Caco-2 (cell line): ENCODE results near the gene TNFSF9. TPM values are rescaled to one million over a fixed set of nuclear protein-coding genes. Genes with fewer than 3 reads are reported as not detected.
A peak's percentile ranks its signal among the peaks of the same experiment; 100 is the strongest.

Experiments
- BruUV-seq: library from RNA; stranded (reverse); fragments of 400-500 nt; replicated peaks from 2 replicates; lab custom pipeline; 2021; lab: Mats Ljungman, UMichigan
- CTCF ChIA-PET: fragments of 300-600 bp; sonication (Branson Sonifier 250); formaldehyde crosslinking; loops from one replicate; lab custom pipeline; 2022; ENCODE audit warnings: antibody characterized with exemption; lab: Charles Lee
- POLR2A ChIA-PET: fragments of 300-600 bp; sonication (Branson Sonifier 250); formaldehyde crosslinking; loops from one replicate; lab custom pipeline; 2022; ENCODE audit warnings: antibody characterized with exemption; lab: Charles Lee
- DNase-seq, 2 experiments: peaks; one replicate each; pipeline versions ENCODE4 v3.0.0 to v3.0.0-alpha.2; 2020 to 2022
- H3K27me3 ChIP-seq: replicated peaks from 2 replicates; pipeline ENCODE4 v1.6.0; 2011; ENCODE audit warnings: low read length; ENCODE audit not compliant: control insufficient read depth, insufficient read depth
- H3K36me3 ChIP-seq: 2 replicates; pipeline ENCODE4 v1.5.1; 2011; ENCODE audit warnings: low read length; ENCODE audit not compliant: control insufficient read depth, insufficient read depth
- H3K4me1 ChIP-seq: fragments of 250-450 bp; sonication (Bioruptor Pico); 2 replicates; pipeline ENCODE4 v1.5.1; 2020; ENCODE audit warnings: mild to moderate bottlenecking
- H3K4me3 ChIP-seq: 2 replicates; pipeline ENCODE4 v1.5.1; 2011; ENCODE audit warnings: low read depth, mild to moderate bottlenecking, control low read depth, low read length
- H3K9me3 ChIP-seq: fragments of 250-450 bp; sonication (Bioruptor Pico); 2 replicates; pipeline ENCODE4 v1.5.1; 2020; ENCODE audit warnings: mild to moderate bottlenecking, moderate library complexity
- H3K27ac Mint-ChIP-seq: one replicate; pipeline ENCODE4 v1.8.0; 2022; ENCODE audit warnings: mixed read lengths; ENCODE audit not compliant: unreplicated experiment
- H3K27me3 Mint-ChIP-seq: one replicate; pipeline ENCODE4 v1.8.0; 2022; ENCODE audit warnings: mixed read lengths; ENCODE audit not compliant: insufficient read depth, unreplicated experiment
- H3K36me3 Mint-ChIP-seq: one replicate; pipeline ENCODE4 v1.8.0; 2022; ENCODE audit warnings: mild to moderate bottlenecking, mixed read lengths; ENCODE audit not compliant: insufficient read depth, unreplicated experiment
- H3K4me1 Mint-ChIP-seq: one replicate; pipeline ENCODE4 v1.8.0; 2022; ENCODE audit warnings: low read depth, mixed read lengths; ENCODE audit not compliant: unreplicated experiment
- H3K4me3 Mint-ChIP-seq: one replicate; pipeline ENCODE4 v1.8.0; 2022; ENCODE audit warnings: mild to moderate bottlenecking, moderate library complexity, mixed read lengths; ENCODE audit not compliant: unreplicated experiment
- H3K9me3 Mint-ChIP-seq: one replicate; pipeline ENCODE4 v1.8.0; 2022; ENCODE audit warnings: mixed read lengths; ENCODE audit not compliant: unreplicated experiment
- intact Hi-C: fragments of 100-400 bp; cut with micrococcal nuclease; formaldehyde crosslinking; loops from one replicate; pipeline ENCODE4 v1.10.0; 2022; ENCODE audit not compliant: unreplicated experiment
- total RNA-seq: library from RNA; stranded (reverse); gene quantifications from 2 replicates; pipeline ENCODE4 v1.2.3, GENCODE V29; 2022
- TF ChIP-seq, protein P1 (sequence below), 2 experiments: fragments of 200-600 bp in 1 of 2; IDR thresholded peaks; 1 replicate in 1 of 2; 2 replicates in 1 of 2; pipeline versions ENCODE4 v1.5.1 to v1.8.0; 2011 to 2022; ENCODE audit warnings: antibody characterized with exemption in 1 of 2, control low read depth in 1 of 2, inconsistent platforms in 1 of 2, low read depth in 1 of 2, low read length in 1 of 2, mild to moderate bottlenecking in 1 of 2, moderate library complexity in 1 of 2; ENCODE audit not compliant: insufficient read depth in 1 of 2, severe bottlenecking in 1 of 2, unreplicated experiment in 1 of 2

Gene TNFSF9
- total RNA-seq, 1 experiment from 2014 or later, result 0.77 TPM

DNA sequence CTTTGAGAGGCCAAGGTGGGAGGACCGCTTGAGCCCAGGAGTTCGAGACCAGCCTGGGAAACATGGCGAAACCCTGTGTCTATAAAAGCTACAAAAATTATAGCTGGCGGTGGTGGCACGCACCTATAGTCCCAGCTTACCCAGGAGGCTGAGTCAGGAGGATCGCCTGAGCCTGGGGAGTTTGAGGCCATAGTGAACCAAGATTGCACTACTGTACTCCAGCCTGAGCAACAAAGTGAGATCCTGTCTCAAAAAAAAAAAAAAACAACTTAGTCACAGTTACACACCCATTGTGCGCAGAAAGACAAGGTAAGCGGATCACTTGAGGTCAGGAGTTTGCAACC lies 48.5 kb upstream of the TNFSF9 start:
- H3K9me3 ChIP-seq, result no peaks in the 10 kb centered on the region
- Mint-ChIP-seq H3K36me3 (peaks cover 6% of the 10 kb centered on the region), H3K4me3 (no peak overlapping the region), H3K27me3 (no peaks in the 10 kb centered on the region), H3K9me3 (no peaks in the 10 kb centered on the region), H3K27ac (no peak overlapping the region), H3K4me1 (no peaks in the 10 kb centered on the region)
- TF ChIP-seq, protein P1, sequence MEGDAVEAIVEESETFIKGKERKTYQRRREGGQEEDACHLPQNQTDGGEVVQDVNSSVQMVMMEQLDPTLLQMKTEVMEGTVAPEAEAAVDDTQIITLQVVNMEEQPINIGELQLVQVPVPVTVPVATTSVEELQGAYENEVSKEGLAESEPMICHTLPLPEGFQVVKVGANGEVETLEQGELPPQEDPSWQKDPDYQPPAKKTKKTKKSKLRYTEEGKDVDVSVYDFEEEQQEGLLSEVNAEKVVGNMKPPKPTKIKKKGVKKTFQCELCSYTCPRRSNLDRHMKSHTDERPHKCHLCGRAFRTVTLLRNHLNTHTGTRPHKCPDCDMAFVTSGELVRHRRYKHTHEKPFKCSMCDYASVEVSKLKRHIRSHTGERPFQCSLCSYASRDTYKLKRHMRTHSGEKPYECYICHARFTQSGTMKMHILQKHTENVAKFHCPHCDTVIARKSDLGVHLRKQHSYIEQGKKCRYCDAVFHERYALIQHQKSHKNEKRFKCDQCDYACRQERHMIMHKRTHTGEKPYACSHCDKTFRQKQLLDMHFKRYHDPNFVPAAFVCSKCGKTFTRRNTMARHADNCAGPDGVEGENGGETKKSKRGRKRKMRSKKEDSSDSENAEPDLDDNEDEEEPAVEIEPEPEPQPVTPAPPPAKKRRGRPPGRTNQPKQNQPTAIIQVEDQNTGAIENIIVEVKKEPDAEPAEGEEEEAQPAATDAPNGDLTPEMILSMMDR (IDR thresholded peaks at IDR 0.05; ENCODE audit: insufficient read depth in 1 of 2, low read depth in 1 of 2, low read length in 1 of 2, severe bottlenecking in 1 of 2, unreplicated experiment in 1 of 2), result no peak
- intact Hi-C loops, result no loop called here
- H3K4me1 ChIP-seq, result no peaks in the 10 kb centered on the region
- ChIA-PET POLR2A (no interaction called here), CTCF (interaction anchor here (0.7 kb wide), 1 partner anchor 57 kb away, joined by 6 read pairs; no protein-coding TSS in a partner anchor)
- no peak overlapping the region for H3K4me3 ChIP-seq
- no peak for DNase-seq
- no peaks in the 10 kb centered on the region for H3K27me3 ChIP-seq
- no peaks in the 10 kb centered on the region for H3K36me3 ChIP-seq
- no TSS peak for BruUV-seq

GRCh38 chr19:6483235-6483634 lies 47.6 kb upstream of the TNFSF9 start:
- Histone ChIP-seq H3K27me3 (no peaks in the 10 kb centered on the region), H3K9me3 (no peaks in the 10 kb centered on the region), H3K36me3 (no peaks in the 10 kb centered on the region), H3K4me1 (no peaks in the 10 kb centered on the region), H3K4me3 (no peak overlapping the region)
- H3K4me1 Mint-ChIP-seq, result no peaks in the 10 kb centered on the region
- DNase-seq, result no peak
- intact Hi-C loops, result no loop called here
- no peak overlapping the region for H3K4me3 Mint-ChIP-seq
- TF ChIP-seq, protein P1 (IDR thresholded peaks at IDR 0.05; ENCODE audit: insufficient read depth in 1 of 2, low read depth in 1 of 2, low read length in 1 of 2, severe bottlenecking in 1 of 2, unreplicated experiment in 1 of 2), result no peak
- H3K9me3 Mint-ChIP-seq, result no peaks in the 10 kb centered on the region
- H3K36me3 Mint-ChIP-seq, result peaks cover 6% of the 10 kb centered on the region
- CTCF ChIA-PET, result no interaction called here
- POLR2A ChIA-PET, result no interaction called here
- H3K27ac Mint-ChIP-seq, result peak overlapping the region; percentile 53
- BruUV-seq, result no TSS peak
- H3K27me3 Mint-ChIP-seq, result no peaks in the 10 kb centered on the region

- ChIA-PET CTCF (no interaction called here), POLR2A (interaction anchor here (0.7 kb wide), 1 partner anchor 615 kb away, joined by 4 read pairs; no protein-coding TSS in a partner anchor)
- no TSS peak for BruUV-seq
- intact Hi-C loops, result no loop called here
- DNase-seq, result no peak
- Histone ChIP-seq H3K36me3 (no peaks in the 10 kb centered on the region), H3K27me3 (no peaks in the 10 kb centered on the region), H3K9me3 (no peaks in the 10 kb centered on the region), H3K4me1 (no peaks in the 10 kb centered on the region), H3K4me3 (no peak overlapping the region)
- no peak overlapping the region for H3K4me3 Mint-ChIP-seq
- peaks cover 6% of the 10 kb centered on the region for H3K36me3 Mint-ChIP-seq
- no peak overlapping the region for H3K27ac Mint-ChIP-seq
- TF ChIP-seq, protein P1 (IDR thresholded peaks at IDR 0.05; ENCODE audit: insufficient read depth in 1 of 2, low read depth in 1 of 2, low read length in 1 of 2, severe bottlenecking in 1 of 2, unreplicated experiment in 1 of 2), result no peak
- H3K27me3 Mint-ChIP-seq, result no peaks in the 10 kb centered on the region
- H3K4me1 Mint-ChIP-seq, result no peaks in the 10 kb centered on the region
- H3K9me3 Mint-ChIP-seq, result no peaks in the 10 kb centered on the region
Observed at GRCh38 chr19:6484230-6484629, 46.6 kb upstream of the TNFSF9 start.
